HFF-Myc (cell line): ENCODE data around the gene SPHK1.

Source experiments
- DNase-seq: peaks from one replicate; pipeline ENCODE4 v3.0.0-alpha.2; 2011; ENCODE audit warnings: low read depth; ENCODE audit errors: extremely low read depth
- H3K4me3 ChIP-seq: replicated peaks from 2 replicates; pipeline ENCODE4 v1.5.1; 2011; ENCODE audit warnings: low read depth, mild to moderate bottlenecking, control low read depth, low read length
- CTCF ChIP-seq: IDR thresholded peaks from 2 replicates; pipeline ENCODE4 v1.5.1; 2012; ENCODE audit warnings: mild to moderate bottlenecking, low read depth, low read length, control low read depth; ENCODE audit errors: missing control alignments

SPHK1 gene

GRCh38 chr17:76432712-76433336, 48.4 kb downstream of the SPHK1 start:
- no peak overlapping the region for H3K4me3 ChIP-seq
- peak; percentile 37 for TF ChIP-seq CTCF
- DNase-seq = peak; percentile 36

GRCh38 chr17:76433693-76434092, 49.3 kb downstream of the SPHK1 start:
- no peak for DNase-seq
- no peak for TF ChIP-seq CTCF
- H3K4me3 ChIP-seq = no peak overlapping the region

- H3K4me3 ChIP-seq = no peak overlapping the region
- no peak for DNase-seq
- TF ChIP-seq CTCF = no peak
Observed at GRCh38 chr17:76434870-76435269, 50.5 kb downstream of the SPHK1 start.

GRCh38 chr17:76435751-76436150, 51.3 kb downstream of the SPHK1 start:
- no peak for DNase-seq
- no peak for TF ChIP-seq CTCF

More at GRCh38 chr17:76435751-76436150, 51.3 kb downstream of the SPHK1 start:
- no peak overlapping the region for H3K4me3 ChIP-seq
